ENCODE measurements around the gene SPATA9. TPM values are rescaled to one million over a fixed set of nuclear protein-coding genes. Genes with fewer than 3 reads are reported as not detected.

The SPATA9 gene
- total RNA-seq, 2 donors from 2014 or later, result 0.70 to 2.0 TPM

DNA sequence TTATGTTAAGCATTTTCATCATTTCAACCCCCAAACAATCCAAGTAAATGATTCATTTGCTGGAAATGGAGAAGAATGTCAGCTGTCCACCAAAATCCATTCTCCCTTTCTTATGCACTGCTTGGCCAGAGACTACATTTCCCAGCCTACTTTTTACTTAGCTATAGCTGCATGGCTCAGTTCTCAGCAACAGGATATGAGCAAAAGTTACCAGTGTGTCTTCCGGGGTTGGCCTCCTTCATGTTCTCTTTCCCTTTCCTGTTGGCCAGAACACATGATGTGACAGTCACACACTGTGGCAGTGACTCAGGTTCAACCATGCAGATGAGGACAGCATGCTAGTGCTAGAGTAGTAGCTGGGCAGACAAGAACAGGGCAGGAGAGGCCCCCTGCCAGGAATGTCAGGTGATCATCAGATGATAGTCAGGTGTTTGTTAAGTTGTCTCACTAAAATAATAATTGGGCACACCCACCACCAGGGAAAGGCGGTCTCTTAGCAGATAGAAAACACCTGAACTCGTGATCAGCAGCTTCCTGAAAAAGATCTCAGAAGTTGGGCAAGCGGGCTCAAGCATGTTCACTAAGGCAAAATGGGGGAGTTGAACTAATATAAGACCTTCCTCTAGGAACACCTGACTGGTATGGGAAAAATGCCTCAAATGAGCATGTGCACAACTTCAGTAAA is 50.7 kb downstream of the SPATA9 start:
- Mint-ChIP-seq H3K27me3 (ENCODE audit: insufficient read depth) (no peaks in the 10 kb centered on the region), H3K9me3 (peaks cover 24% of the 10 kb centered on the region), H3K27ac (no peak overlapping the region), H3K36me3 (ENCODE audit: low read depth) (no peaks in the 10 kb centered on the region), H3K4me3 (no peak overlapping the region), H3K4me1 (peaks cover 11% of the 10 kb centered on the region)
- peaks cover 4% of the 10 kb centered on the region for H3K4me1 ChIP-seq (ENCODE audit: control insufficient read depth, insufficient read depth, low read length)
- H3K4me3 ChIP-seq (ENCODE audit: low read length), result no peak overlapping the region
- no peaks in the 10 kb centered on the region for H3K27me3 ChIP-seq (ENCODE audit: control insufficient read depth, insufficient read depth, low read length, poor library complexity, severe bottlenecking)
- no peak overlapping the region for H3K9ac ChIP-seq (ENCODE audit: extremely low read depth, low read length, poor library complexity, severe bottlenecking)
- H3K27ac ChIP-seq (ENCODE audit: low read depth, low read length), result no peak overlapping the region
- peak; percentile 53 for DNase-seq
- TF ChIP-seq, protein P1, sequence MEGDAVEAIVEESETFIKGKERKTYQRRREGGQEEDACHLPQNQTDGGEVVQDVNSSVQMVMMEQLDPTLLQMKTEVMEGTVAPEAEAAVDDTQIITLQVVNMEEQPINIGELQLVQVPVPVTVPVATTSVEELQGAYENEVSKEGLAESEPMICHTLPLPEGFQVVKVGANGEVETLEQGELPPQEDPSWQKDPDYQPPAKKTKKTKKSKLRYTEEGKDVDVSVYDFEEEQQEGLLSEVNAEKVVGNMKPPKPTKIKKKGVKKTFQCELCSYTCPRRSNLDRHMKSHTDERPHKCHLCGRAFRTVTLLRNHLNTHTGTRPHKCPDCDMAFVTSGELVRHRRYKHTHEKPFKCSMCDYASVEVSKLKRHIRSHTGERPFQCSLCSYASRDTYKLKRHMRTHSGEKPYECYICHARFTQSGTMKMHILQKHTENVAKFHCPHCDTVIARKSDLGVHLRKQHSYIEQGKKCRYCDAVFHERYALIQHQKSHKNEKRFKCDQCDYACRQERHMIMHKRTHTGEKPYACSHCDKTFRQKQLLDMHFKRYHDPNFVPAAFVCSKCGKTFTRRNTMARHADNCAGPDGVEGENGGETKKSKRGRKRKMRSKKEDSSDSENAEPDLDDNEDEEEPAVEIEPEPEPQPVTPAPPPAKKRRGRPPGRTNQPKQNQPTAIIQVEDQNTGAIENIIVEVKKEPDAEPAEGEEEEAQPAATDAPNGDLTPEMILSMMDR (conservative IDR thresholded peaks at IDR 0.05), result no peak
- no peaks in the 10 kb centered on the region for H3K36me3 ChIP-seq (ENCODE audit: control insufficient read depth, insufficient read depth, low read length)
- 93 to 96% methylated on average over 3 to 4 of the region's 4 CpGs for WGBS, 2 experiments (ENCODE audit: insufficient coverage in 1 of 2, insufficient read length in 1 of 2)
- H3K9me3 ChIP-seq (ENCODE audit: control insufficient read depth, low read length), result peaks cover 20% of the 10 kb centered on the region

DNA sequence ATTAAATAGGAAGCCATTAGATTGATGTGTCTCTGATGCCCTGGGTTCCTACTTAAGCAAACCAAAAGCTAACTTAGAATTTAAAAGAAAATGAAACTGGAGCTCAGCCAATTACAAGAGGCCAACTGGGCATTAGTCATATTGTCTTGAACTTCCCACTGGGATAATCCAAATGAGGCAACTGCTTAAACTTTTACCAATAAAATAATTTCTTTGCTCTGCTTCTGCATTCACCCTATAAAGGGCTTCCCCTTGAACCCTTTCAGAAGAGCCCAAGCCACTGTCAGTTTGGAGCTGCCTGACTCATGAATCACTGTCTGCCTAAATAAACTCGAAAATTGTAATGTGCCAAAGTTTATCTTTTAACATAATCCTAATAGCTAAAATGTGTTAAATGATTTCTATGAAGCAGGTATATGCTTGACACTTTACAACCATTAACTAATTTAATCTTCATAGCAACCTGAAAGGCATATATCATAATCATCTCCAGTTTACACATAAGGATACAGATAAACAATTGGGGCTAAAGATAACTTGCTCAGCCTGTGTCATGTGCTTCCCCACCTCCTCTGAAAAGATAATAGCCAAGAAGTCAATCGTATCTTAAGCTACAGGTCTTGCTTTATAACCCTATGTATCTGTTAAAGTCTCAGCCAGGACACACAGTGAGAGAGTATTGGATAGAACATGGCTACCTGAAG is 51.4 kb downstream of the SPATA9 start:
- Mint-ChIP-seq H3K27me3 (ENCODE audit: insufficient read depth) (no peaks in the 10 kb centered on the region), H3K27ac (no peak overlapping the region), H3K9me3 (peaks cover 24% of the 10 kb centered on the region), H3K4me1 (peaks cover 11% of the 10 kb centered on the region), H3K36me3 (ENCODE audit: low read depth) (no peaks in the 10 kb centered on the region), H3K4me3 (no peak overlapping the region)
- H3K36me3 ChIP-seq (ENCODE audit: control insufficient read depth, insufficient read depth, low read length), result no peaks in the 10 kb centered on the region
- 67 to 95% methylated on average over 1 to 2 of the region's 2 CpGs for WGBS, 2 experiments (ENCODE audit: insufficient coverage in 1 of 2, insufficient read length in 1 of 2)
- H3K4me1 ChIP-seq (ENCODE audit: control insufficient read depth, insufficient read depth, low read length), result peaks cover 4% of the 10 kb centered on the region
- no peak overlapping the region for H3K27ac ChIP-seq (ENCODE audit: low read depth, low read length)
- no peaks in the 10 kb centered on the region for H3K27me3 ChIP-seq (ENCODE audit: control insufficient read depth, insufficient read depth, low read length, poor library complexity, severe bottlenecking)
- H3K4me3 ChIP-seq (ENCODE audit: low read length), result no peak overlapping the region
- no peak overlapping the region for H3K9ac ChIP-seq (ENCODE audit: extremely low read depth, low read length, poor library complexity, severe bottlenecking)
- TF ChIP-seq, protein P1 (conservative IDR thresholded peaks at IDR 0.05), result no peak
- peaks cover 20% of the 10 kb centered on the region for H3K9me3 ChIP-seq (ENCODE audit: control insufficient read depth, low read length)
- no peak for DNase-seq

DNA sequence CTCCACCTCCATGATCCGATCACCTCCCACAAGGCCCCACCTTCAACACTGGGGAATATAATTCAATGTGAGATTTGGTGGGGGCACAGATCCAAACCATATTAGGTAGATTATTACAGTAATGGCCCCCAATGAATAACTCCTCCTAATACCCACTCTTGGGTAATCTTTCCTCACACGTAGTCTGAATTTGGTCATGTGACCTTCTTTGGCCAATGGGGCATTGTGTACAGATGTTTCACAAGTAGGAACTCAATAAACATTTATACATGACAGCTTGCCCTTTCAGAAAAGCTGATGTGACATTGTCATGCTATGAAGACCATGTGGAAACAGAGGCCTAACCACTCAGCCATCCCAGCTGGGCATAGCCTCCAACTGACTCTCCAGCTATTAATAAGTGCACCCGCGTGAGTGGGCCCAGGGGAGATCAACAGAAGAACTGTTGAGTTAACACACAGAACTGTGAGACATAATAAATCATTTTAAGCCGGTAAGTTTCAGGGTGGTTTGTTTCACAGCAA is 52.3 kb downstream of the SPATA9 start:
- no peak for DNase-seq
- H3K4me1 ChIP-seq (ENCODE audit: control insufficient read depth, insufficient read depth, low read length), result peaks cover 4% of the 10 kb centered on the region
- TF ChIP-seq, protein P1 (conservative IDR thresholded peaks at IDR 0.05), result no peak
- H3K4me3 Mint-ChIP-seq, result no peak overlapping the region
- no peaks in the 10 kb centered on the region for H3K36me3 Mint-ChIP-seq (ENCODE audit: low read depth)
- H3K27ac Mint-ChIP-seq, result no peak overlapping the region
- H3K4me1 Mint-ChIP-seq, result peaks cover 11% of the 10 kb centered on the region
- no peaks in the 10 kb centered on the region for H3K36me3 ChIP-seq (ENCODE audit: control insufficient read depth, insufficient read depth, low read length)
- H3K27ac ChIP-seq (ENCODE audit: low read depth, low read length), result no peak overlapping the region
- peaks cover 24% of the 10 kb centered on the region for H3K9me3 Mint-ChIP-seq
- H3K4me3 ChIP-seq (ENCODE audit: low read length), result no peak overlapping the region
- H3K27me3 ChIP-seq (ENCODE audit: control insufficient read depth, insufficient read depth, low read length, poor library complexity, severe bottlenecking), result peaks cover 2% of the 10 kb centered on the region
- no peaks in the 10 kb centered on the region for H3K27me3 Mint-ChIP-seq (ENCODE audit: insufficient read depth)
- no peak overlapping the region for H3K9ac ChIP-seq (ENCODE audit: extremely low read depth, low read length, poor library complexity, severe bottlenecking)
- peaks cover 20% of the 10 kb centered on the region for H3K9me3 ChIP-seq (ENCODE audit: control insufficient read depth, low read length)
- 96 to 97% methylated on average over 3 to 5 of the region's 5 CpGs for WGBS, 2 experiments (ENCODE audit: insufficient coverage in 1 of 2, insufficient read length in 1 of 2)

Measured in endodermal cell (in vitro differentiated cells).